Kidney epithelial cell (primary cell): ENCODE measurements around the gene PTGIS. TPM values are rescaled to one million over a fixed set of nuclear protein-coding genes. Genes with fewer than 3 reads are reported as not detected.

ENCODE experiments used
- DNase-seq: peaks from one replicate; pipeline ENCODE4 v3.0.0-alpha.2; 2010; ENCODE audit warnings: low read depth
- H3K27me3 ChIP-seq: 2 replicates; pipeline ENCODE4 v1.6.0; 2011; ENCODE audit warnings: low read length; ENCODE audit not compliant: control insufficient read depth, insufficient read depth
- H3K36me3 ChIP-seq: 2 replicates; pipeline ENCODE4 v1.5.1; 2011; ENCODE audit warnings: low read length; ENCODE audit not compliant: control insufficient read depth, insufficient read depth
- H3K4me3 ChIP-seq: 2 replicates; pipeline ENCODE4 v1.5.1; 2011; ENCODE audit warnings: low read depth, mild to moderate bottlenecking, control low read depth, low read length
- total RNA-seq: library from RNA; depleted of rRNA; stranded (reverse); fragments of >200 nt; gene quantifications from 2 replicates; pipeline ENCODE4 v1.2.3, GENCODE V29; 2015
- TF ChIP-seq, protein P1 (sequence below): IDR thresholded peaks from 2 replicates; pipeline ENCODE4 v1.5.1; 2011; ENCODE audit warnings: mild to moderate bottlenecking, moderate library complexity, low read length, control low read depth, inconsistent platforms; ENCODE audit not compliant: insufficient read depth, poor library complexity, severe bottlenecking

Gene PTGIS
- total RNA-seq, 1 donor from 2014 or later = 0.88 TPM

DNA sequence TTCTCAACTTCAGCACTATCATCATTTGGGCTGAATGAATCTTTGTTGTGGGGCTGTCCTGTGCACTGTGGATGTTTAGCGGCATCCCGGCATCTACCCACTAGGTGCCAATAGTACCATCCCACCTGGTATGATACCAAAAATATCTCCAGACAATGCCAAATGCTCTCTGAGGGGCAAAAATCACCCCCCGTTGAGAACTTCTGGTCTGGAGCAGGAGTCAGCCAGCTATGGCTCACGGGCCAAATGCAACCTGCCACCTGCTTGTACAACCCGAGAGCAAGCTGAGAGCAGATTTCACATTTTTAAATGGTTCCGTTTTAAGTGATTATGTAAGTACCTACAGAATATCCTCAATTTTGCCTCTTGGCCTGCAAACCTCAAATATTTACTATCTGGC is 112.2 kb downstream of the PTGIS start:
- Histone ChIP-seq H3K4me3 (no peak overlapping the region), H3K27me3 (peaks cover 2% of the 10 kb centered on the region), H3K36me3 (no peaks in the 10 kb centered on the region)
- TF ChIP-seq, protein P1, sequence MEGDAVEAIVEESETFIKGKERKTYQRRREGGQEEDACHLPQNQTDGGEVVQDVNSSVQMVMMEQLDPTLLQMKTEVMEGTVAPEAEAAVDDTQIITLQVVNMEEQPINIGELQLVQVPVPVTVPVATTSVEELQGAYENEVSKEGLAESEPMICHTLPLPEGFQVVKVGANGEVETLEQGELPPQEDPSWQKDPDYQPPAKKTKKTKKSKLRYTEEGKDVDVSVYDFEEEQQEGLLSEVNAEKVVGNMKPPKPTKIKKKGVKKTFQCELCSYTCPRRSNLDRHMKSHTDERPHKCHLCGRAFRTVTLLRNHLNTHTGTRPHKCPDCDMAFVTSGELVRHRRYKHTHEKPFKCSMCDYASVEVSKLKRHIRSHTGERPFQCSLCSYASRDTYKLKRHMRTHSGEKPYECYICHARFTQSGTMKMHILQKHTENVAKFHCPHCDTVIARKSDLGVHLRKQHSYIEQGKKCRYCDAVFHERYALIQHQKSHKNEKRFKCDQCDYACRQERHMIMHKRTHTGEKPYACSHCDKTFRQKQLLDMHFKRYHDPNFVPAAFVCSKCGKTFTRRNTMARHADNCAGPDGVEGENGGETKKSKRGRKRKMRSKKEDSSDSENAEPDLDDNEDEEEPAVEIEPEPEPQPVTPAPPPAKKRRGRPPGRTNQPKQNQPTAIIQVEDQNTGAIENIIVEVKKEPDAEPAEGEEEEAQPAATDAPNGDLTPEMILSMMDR = no peak
- DNase-seq = no peak

Other genes starting within 250 kb of the PTGIS start
- gene KCNB1, start 85.5 kb downstream of the PTGIS start, total RNA-seq = not detected in 2 replicates
- 67.6 and 68.4 TPM in 2 replicates for gene B4GALT5, start 145.7 kb upstream of the PTGIS start, total RNA-seq
- 9.4 and 9.9 TPM in 2 replicates for gene SLC9A8, start 244.7 kb upstream of the PTGIS start, total RNA-seq